GM20000 (cell line): ENCODE data around the gene ITGB4.

Experiments
- DNase-seq: peaks from one replicate; pipeline ENCODE4 v3.0.0; 2012; ENCODE audit warnings: low spot score
- CTCF ChIP-seq: IDR thresholded peaks from 2 replicates; pipeline ENCODE4 v1.5.1; 2012; ENCODE audit warnings: mild to moderate bottlenecking, control low read depth; ENCODE audit errors: extremely low read depth, missing control alignments

The ITGB4 gene

GRCh38 chr17:75751676-75752404 lies 30.6 kb downstream of the ITGB4 start:
- no peak for TF ChIP-seq CTCF
- DNase-seq: no peak

- no peak for TF ChIP-seq CTCF
- DNase-seq: no peak
Observed at GRCh38 chr17:75752405-75752709, 31.1 kb downstream of the ITGB4 start.

- peak; percentile 10 for TF ChIP-seq CTCF
- DNase-seq: peak; percentile 77
Observed at GRCh38 chr17:75752802-75753513, 31.7 kb downstream of the ITGB4 start.

- peak; percentile 85 for TF ChIP-seq CTCF
- DNase-seq: peak; percentile 96
Observed at GRCh38 chr17:75753514-75754377, 32.5 kb downstream of the ITGB4 start.

GRCh38 chr17:75754378-75755204 lies 33.3 kb downstream of the ITGB4 start:
- no peak for TF ChIP-seq CTCF
- no peak for DNase-seq

- DNase-seq: no peak
- no peak for TF ChIP-seq CTCF
Observed at GRCh38 chr17:75755205-75755901, 34.1 kb downstream of the ITGB4 start.
